ENCODE data around the gene SYDE1. TPM values are rescaled to one million over a fixed set of nuclear protein-coding genes. Genes with fewer than 3 reads are reported as not detected.

Gene SYDE1
- total RNA-seq, 2 donors from 2014 or later, result 17.3 to 28.9 TPM

GRCh38 chr19:15104411-15104810, 2.8 kb upstream of the SYDE1 start:
- H3K9me3 ChIP-seq, result peaks cover 0 to 18% of the 10 kb centered on the region in 2 donors
- TF ChIP-seq CTCF (IDR thresholded peaks at IDR 0.05), result no peak
- peaks cover 0 to 17% of the 10 kb centered on the region in 2 donors for H3K4me1 ChIP-seq
- no peak overlapping the region for H3K27ac ChIP-seq
- H3K36me3 ChIP-seq, result peaks cover under 1% of the 10 kb centered on the region
- DNase-seq (ENCODE audit: low spot score), result no peak
- no peak overlapping the region for H3K4me3 ChIP-seq
- H3K27me3 ChIP-seq, result no peaks in the 10 kb centered on the region

GRCh38 chr19:15105044-15105443, 2.2 kb upstream of the SYDE1 start:
- Histone ChIP-seq H3K36me3 (peaks cover 7% of the 10 kb centered on the region), H3K27ac (no peak overlapping the region), H3K9me3 (peaks cover 0 to 18% of the 10 kb centered on the region in 2 donors), H3K27me3 (no peaks in the 10 kb centered on the region), H3K4me1 (peaks cover 0 to 17% of the 10 kb centered on the region in 2 donors), H3K4me3 (no peak overlapping the region)
- DNase-seq (ENCODE audit: low spot score), result no peak
- no peak for TF ChIP-seq CTCF (IDR thresholded peaks at IDR 0.05)

- no peaks in the 10 kb centered on the region for H3K27me3 ChIP-seq
- no peak for DNase-seq (ENCODE audit: low spot score)
- peaks cover 36% of the 10 kb centered on the region for H3K36me3 ChIP-seq
- peak overlapping the region; percentile 94 to 100 for H3K4me3 ChIP-seq
- no peak for TF ChIP-seq CTCF (IDR thresholded peaks at IDR 0.05)
- peaks cover 0 to 18% of the 10 kb centered on the region in 2 donors for H3K9me3 ChIP-seq
- H3K4me1 ChIP-seq, result peaks cover 0 to 17% of the 10 kb centered on the region in 2 donors
- peak overlapping the region; percentile 93 to 98 for H3K27ac ChIP-seq
Measured at GRCh38 chr19:15108145-15108844, 1.1 kb downstream of the SYDE1 start.

GRCh38 chr19:15108845-15109767, 1.9 kb downstream of the SYDE1 start:
- H3K27ac ChIP-seq, result peak overlapping the region; percentile 93 to 98
- peaks cover 0 to 10% of the 10 kb centered on the region in 2 donors for H3K9me3 ChIP-seq
- DNase-seq (ENCODE audit: low spot score), result no peak
- H3K27me3 ChIP-seq, result no peaks in the 10 kb centered on the region
- peaks cover 0 to 21% of the 10 kb centered on the region in 2 donors for H3K4me1 ChIP-seq
- H3K4me3 ChIP-seq, result no peak overlapping the region
- TF ChIP-seq CTCF (IDR thresholded peaks at IDR 0.05), result no peak
- H3K36me3 ChIP-seq, result peaks cover 44% of the 10 kb centered on the region

GRCh38 chr19:15109768-15110417, 2.7 kb downstream of the SYDE1 start:
- Histone ChIP-seq H3K27ac (no peak overlapping the region), H3K9me3 (peaks cover 0 to 2% of the 10 kb centered on the region in 2 donors), H3K27me3 (no peaks in the 10 kb centered on the region), H3K4me1 (peaks cover 0 to 29% of the 10 kb centered on the region in 2 donors), H3K36me3 (peaks cover 51% of the 10 kb centered on the region), H3K4me3 (no peak overlapping the region)
- no peak for DNase-seq (ENCODE audit: low spot score)
- no peak for TF ChIP-seq CTCF (IDR thresholded peaks at IDR 0.05)
